Neural progenitor cell (in vitro differentiated cells): Measurements from ENCODE around the gene PCCA. TPM values are rescaled to one million over a fixed set of nuclear protein-coding genes. Genes with fewer than 3 reads are reported as not detected.

Experiments
- DNase-seq: peaks from one replicate; pipeline ENCODE4 v3.0.0-alpha.2; 2016; ENCODE audit warnings: low spot score
- H2AFZ ChIP-seq: fragments of 200-600 bp; sonication (generic); replicated peaks from 2 replicates; pipeline ENCODE4 v1.6.1; 2016; ENCODE audit warnings: antibody characterized with exemption
- H3F3A ChIP-seq: fragments of 200-600 bp; sonication (generic); 2 replicates; pipeline ENCODE4 v1.6.1; 2016; ENCODE audit warnings: antibody characterized with exemption, low read depth
- H3K27ac ChIP-seq: fragments of 200-600 bp; sonication (generic); 2 replicates; pipeline ENCODE4 v1.5.1; 2016; ENCODE audit warnings: mild to moderate bottlenecking
- H3K27me3 ChIP-seq: fragments of 200-600 bp; sonication (generic); 2 replicates; pipeline ENCODE4 v1.6.1; 2016; ENCODE audit warnings: mild to moderate bottlenecking, moderate library complexity
- H3K36me3 ChIP-seq: fragments of 200-600 bp; sonication (generic); 2 replicates; pipeline ENCODE4 v1.5.1; 2016
- H3K4me1 ChIP-seq: fragments of 200-600 bp; sonication (generic); 2 replicates; pipeline ENCODE4 v1.6.1; 2016; ENCODE audit warnings: mixed run types
- H3K4me2 ChIP-seq: fragments of 200-600 bp; sonication (generic); 2 replicates; pipeline ENCODE4 v1.6.1; 2016
- H3K4me3 ChIP-seq: fragments of 200-600 bp; sonication (generic); 2 replicates; pipeline ENCODE4 v1.5.1; 2016
- H3K79me2 ChIP-seq: fragments of 200-600 bp; sonication (generic); 2 replicates; pipeline ENCODE4 v1.6.1; 2016; ENCODE audit warnings: low read depth
- H3K9ac ChIP-seq: fragments of 200-600 bp; sonication (generic); 2 replicates; pipeline ENCODE4 v1.6.1; 2016
- H3K9me3 ChIP-seq: fragments of 200-600 bp; sonication (generic); 2 replicates; pipeline ENCODE4 v1.5.1; 2016; ENCODE audit warnings: low read depth
- H4K20me1 ChIP-seq: fragments of 200-600 bp; sonication (generic); 2 replicates; pipeline ENCODE4 v1.6.1; 2016; ENCODE audit warnings: low read depth
- H3K27ac Mint-ChIP-seq: 3 replicates; pipeline ENCODE4 v1.8.0; 2021; ENCODE audit warnings: mixed read lengths
- H3K27me3 Mint-ChIP-seq: 2 replicates; pipeline ENCODE4 v1.8.0; 2022; ENCODE audit warnings: low read depth, mild to moderate bottlenecking, inconsistent platforms, moderate library complexity, mixed read lengths; ENCODE audit not compliant: insufficient read depth
- H3K36me3 Mint-ChIP-seq: 3 replicates; pipeline ENCODE4 v1.8.0; 2021; ENCODE audit warnings: mixed read lengths
- H3K4me1 Mint-ChIP-seq: 3 replicates; pipeline ENCODE4 v1.8.0; 2021; ENCODE audit warnings: mixed read lengths
- H3K4me3 Mint-ChIP-seq: 3 replicates; pipeline ENCODE4 v1.8.0; 2021; ENCODE audit warnings: mild to moderate bottlenecking, moderate library complexity, mixed read lengths
- H3K9me3 Mint-ChIP-seq: 3 replicates; pipeline ENCODE4 v1.8.0; 2020; ENCODE audit warnings: mixed read lengths
- CTCF ChIP-seq: fragments of 200-600 bp; sonication (generic); IDR thresholded peaks from 2 replicates; pipeline ENCODE4 v1.5.1; 2017; ENCODE audit warnings: antibody characterized with exemption, mild to moderate bottlenecking
- EZH2 ChIP-seq: fragments of 200-600 bp; sonication (generic); IDR thresholded peaks from 2 replicates; pipeline ENCODE4 v1.6.1; 2017; ENCODE audit warnings: antibody characterized with exemption, mild to moderate bottlenecking, moderate library complexity
- EZH2phosphoT487 ChIP-seq: fragments of 200-600 bp; sonication (generic); IDR thresholded peaks from 2 replicates; pipeline ENCODE4 v1.6.1; 2017; ENCODE audit warnings: antibody characterized with exemption
- total RNA-seq: library from RNA; depleted of rRNA; stranded (reverse); fragments of >200 nt; gene quantifications from 2 replicates; pipeline ENCODE4 v1.2.3, GENCODE V29; 2015; ENCODE audit warnings: low replicate concordance

PCCA gene
- total RNA-seq, 1 donor from 2014 or later, result 60.6 TPM

GRCh38 chr13:100298691-100299090 lies 209.8 kb downstream of the PCCA start:
- H3K4me3 Mint-ChIP-seq, result no peak overlapping the region
- no peak for TF ChIP-seq EZH2phosphoT487
- TF ChIP-seq CTCF, result no peak
- no peak for TF ChIP-seq EZH2
- Histone ChIP-seq H3K27me3 (no peaks in the 10 kb centered on the region), H3K36me3 (no peaks in the 10 kb centered on the region), H4K20me1 (no peaks in the 10 kb centered on the region), H3K79me2 (no peaks in the 10 kb centered on the region), H3K4me2 (no peak overlapping the region), H3K9me3 (no peaks in the 10 kb centered on the region), H3K4me3 (no peak overlapping the region), H3K4me1 (peaks cover 7% of the 10 kb centered on the region), H3F3A (no peaks in the 10 kb centered on the region), H3K27ac (no peak overlapping the region), H2AFZ (no peak overlapping the region), H3K9ac (no peak overlapping the region)
- no peak overlapping the region for H3K27ac Mint-ChIP-seq
- peaks cover 32% of the 10 kb centered on the region for H3K4me1 Mint-ChIP-seq
- H3K36me3 Mint-ChIP-seq, result peaks cover 2% of the 10 kb centered on the region
- DNase-seq, result no peak
- peaks cover 2% of the 10 kb centered on the region for H3K27me3 Mint-ChIP-seq
- H3K9me3 Mint-ChIP-seq, result no peaks in the 10 kb centered on the region

GRCh38 chr13:100300243-100300642 lies 211.3 kb downstream of the PCCA start:
- Mint-ChIP-seq H3K36me3 (peaks cover 2% of the 10 kb centered on the region), H3K27ac (no peak overlapping the region), H3K9me3 (no peaks in the 10 kb centered on the region), H3K27me3 (no peaks in the 10 kb centered on the region), H3K4me1 (peaks cover 41% of the 10 kb centered on the region), H3K4me3 (no peak overlapping the region)
- TF ChIP-seq EZH2phosphoT487, result no peak
- no peak for TF ChIP-seq EZH2
- no peak for TF ChIP-seq CTCF
- DNase-seq, result no peak
- Histone ChIP-seq H4K20me1 (no peaks in the 10 kb centered on the region), H3K36me3 (no peaks in the 10 kb centered on the region), H2AFZ (no peak overlapping the region), H3K4me2 (no peak overlapping the region), H3K27ac (no peak overlapping the region), H3K9me3 (no peaks in the 10 kb centered on the region), H3K4me3 (no peak overlapping the region), H3F3A (no peaks in the 10 kb centered on the region), H3K79me2 (no peaks in the 10 kb centered on the region), H3K27me3 (no peaks in the 10 kb centered on the region), H3K9ac (no peak overlapping the region), H3K4me1 (peaks cover 7% of the 10 kb centered on the region)

- H3K9ac ChIP-seq, result no peak overlapping the region
- no peaks in the 10 kb centered on the region for H3K79me2 ChIP-seq
- Mint-ChIP-seq H3K9me3 (no peaks in the 10 kb centered on the region), H3K4me1 (peaks cover 45% of the 10 kb centered on the region), H3K36me3 (peaks cover 2% of the 10 kb centered on the region), H3K27me3 (no peaks in the 10 kb centered on the region), H3K4me3 (no peak overlapping the region), H3K27ac (no peak overlapping the region)
- DNase-seq, result peak; percentile 13
- no peaks in the 10 kb centered on the region for H3F3A ChIP-seq
- peaks cover 7% of the 10 kb centered on the region for H3K4me1 ChIP-seq
- H3K4me3 ChIP-seq, result no peak overlapping the region
- no peaks in the 10 kb centered on the region for H3K27me3 ChIP-seq
- no peaks in the 10 kb centered on the region for H4K20me1 ChIP-seq
- no peaks in the 10 kb centered on the region for H3K36me3 ChIP-seq
- H2AFZ ChIP-seq, result no peak overlapping the region
- no peaks in the 10 kb centered on the region for H3K9me3 ChIP-seq
- TF ChIP-seq CTCF, result no peak
- TF ChIP-seq EZH2, result no peak
- no peak for TF ChIP-seq EZH2phosphoT487
- H3K27ac ChIP-seq, result no peak overlapping the region
- H3K4me2 ChIP-seq, result no peak overlapping the region
Measured at GRCh38 chr13:100300708-100301107, 211.8 kb downstream of the PCCA start.
